IPS-NIHi7 (cell line): Measurements from ENCODE around the gene SPATA25.
"Not testable (repeated sequence)": the region's sequence is repeated elsewhere in the genome, so short reads cannot be mapped to it uniquely, and the experiment has no call there.

ENCODE experiments used
- DNase-seq: peaks from one replicate; pipeline ENCODE4 v3.0.0; 2012; ENCODE audit warnings: mixed read lengths; ENCODE audit errors: extremely low spot score

SPATA25 gene

DNA sequence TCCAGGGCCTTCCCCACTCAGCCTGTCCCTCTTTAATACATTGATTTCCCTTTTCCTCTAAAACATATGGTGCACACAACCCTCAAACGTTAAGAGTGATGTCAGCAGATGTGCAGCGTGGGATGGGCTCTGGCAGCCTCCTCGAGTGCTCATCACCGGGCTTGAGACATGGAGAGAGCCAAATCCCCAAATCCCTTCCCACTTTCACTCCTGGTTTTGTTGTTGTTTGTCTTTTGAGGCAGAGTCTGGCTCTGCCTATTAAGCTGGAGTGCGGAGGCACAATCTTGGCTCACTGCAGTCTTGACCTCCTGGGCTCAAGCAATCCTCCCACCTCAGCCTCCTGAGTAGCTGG, 30.3 kb upstream of the SPATA25 start:
- no peak for DNase-seq

DNA sequence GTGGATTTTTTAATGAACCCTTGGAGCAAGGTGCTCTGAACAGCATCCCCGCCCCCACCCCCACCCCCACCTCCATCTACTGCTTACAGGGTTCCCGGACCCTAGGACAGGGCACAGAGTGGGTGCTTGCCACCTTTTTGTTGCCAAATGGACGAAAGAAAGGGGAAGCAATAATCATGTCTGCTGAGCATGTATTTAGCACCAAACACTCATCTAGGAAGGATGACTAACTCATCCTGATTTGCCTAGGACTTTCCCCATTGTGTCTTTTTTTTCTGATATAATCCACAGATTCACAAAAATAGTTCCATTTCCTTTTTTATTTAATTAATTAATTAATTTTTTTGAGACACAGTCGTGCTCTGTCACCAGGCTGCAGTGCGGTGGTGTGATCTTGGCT, 25.7 kb upstream of the SPATA25 start:
- DNase-seq: no peak

DNA sequence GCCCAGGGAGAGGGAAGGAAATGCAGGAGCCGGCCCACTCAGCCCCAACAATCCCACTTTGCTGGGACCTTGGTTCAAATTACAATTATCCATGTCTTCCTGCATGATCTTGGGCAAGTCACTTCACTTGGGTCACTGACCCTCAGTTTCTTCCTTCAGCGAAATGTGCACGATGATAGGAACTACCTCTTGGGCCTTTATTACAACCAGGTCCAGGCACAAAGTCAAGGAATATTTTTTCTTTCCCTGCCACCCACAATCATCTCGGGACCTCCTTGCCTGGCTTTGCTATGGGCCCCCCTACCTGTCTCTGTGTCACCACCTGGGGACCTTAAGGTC, 24.9 kb upstream of the SPATA25 start:
- DNase-seq: no peak

DNA sequence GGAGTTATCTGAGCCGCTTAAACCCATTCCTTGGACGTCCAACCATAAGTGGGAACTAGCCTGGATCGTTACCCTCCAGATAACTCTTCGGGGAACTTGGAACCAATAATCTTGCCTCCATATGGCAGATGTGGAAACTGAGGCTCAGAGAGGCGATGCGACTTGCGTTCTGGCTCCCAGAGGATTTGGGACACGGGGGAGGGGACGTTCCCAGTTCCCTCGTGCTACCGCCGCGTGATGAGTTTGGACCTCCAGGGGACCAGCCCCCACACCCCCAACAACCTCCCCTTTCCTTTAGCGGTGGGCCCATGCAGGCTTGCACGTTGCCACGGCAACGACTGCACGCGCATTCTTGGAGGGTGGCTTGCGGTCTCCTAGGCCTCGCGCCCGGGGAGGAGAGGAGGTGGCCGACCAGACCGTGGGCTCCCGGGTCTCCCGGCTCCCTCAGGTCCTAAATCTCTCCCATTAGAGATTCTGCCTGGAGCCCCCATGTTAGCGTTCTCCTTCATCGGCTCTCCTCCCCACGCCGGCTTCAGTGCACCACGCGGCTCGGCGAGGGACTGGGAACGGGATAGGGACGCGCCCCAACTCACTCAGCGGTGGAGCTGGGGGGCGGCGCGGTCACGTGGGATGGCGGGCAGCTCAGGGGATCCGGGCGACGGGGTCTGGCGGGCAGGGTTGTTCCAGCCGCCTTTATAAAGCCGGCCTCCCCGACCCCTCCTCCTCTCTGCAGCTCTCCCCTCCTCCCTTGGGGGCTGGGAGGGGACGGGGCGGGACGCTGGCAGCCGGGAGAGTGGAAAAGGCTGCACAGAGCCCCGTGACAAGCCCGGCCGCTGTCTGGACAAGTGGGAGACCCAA, 24.3 kb upstream of the SPATA25 start, which contains the start of gene PLTP:
Gene PLTP, minus strand, starts transcription at position 670 of the 858 bp plus-strand sequence. CDS start 703 bp downstream, outside the sequence.
- DNase-seq: peak; percentile 68

GRCh38 chr20:45910670-45911485, 23.5 kb upstream of the SPATA25 start:
- DNase-seq: peak; percentile 98

DNA sequence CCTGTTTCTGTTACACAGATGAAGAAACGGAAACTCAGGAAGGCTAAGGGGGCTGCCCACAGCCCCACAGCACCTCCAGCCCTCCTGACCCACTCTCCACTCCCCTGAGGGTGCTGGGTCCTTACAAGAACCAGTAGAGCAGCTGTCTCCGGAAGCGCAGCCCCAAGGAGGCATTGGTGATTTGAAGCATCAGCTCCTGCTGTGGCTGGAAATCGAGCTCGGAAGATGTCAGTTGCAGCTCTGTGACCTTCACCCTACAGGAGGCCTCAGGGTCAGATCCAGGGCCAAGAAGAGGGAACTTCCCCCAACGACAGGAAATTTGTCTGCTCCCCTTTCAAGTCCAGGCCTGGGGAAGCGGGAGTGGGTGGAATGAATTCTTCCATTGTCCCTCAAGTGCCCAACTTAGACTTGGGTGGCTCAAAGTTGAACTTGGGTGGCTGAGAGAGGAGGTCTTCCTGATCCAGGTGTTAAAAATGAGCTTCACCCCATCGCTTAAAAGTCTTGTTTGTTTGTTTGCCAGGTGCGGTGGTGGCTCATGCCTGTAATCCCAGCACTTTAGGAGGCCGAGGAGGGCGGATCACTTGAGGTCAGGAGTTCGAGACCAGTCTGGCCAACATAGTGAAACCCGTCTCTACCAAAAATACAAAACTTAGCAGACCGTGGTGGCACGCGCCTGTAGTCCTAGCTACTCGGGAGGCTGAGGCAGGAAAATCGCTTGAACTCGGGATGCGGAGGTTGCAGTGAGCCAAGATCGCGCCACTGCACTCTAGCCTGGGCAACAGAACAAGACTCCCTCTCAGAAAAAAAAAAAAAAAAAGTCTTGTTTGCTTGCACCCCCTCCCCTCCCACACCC, 22.6 kb upstream of the SPATA25 start:
- DNase-seq: no peak

GRCh38 chr20:45909336-45909808, 21.9 kb upstream of the SPATA25 start:
- no peak for DNase-seq

DNA sequence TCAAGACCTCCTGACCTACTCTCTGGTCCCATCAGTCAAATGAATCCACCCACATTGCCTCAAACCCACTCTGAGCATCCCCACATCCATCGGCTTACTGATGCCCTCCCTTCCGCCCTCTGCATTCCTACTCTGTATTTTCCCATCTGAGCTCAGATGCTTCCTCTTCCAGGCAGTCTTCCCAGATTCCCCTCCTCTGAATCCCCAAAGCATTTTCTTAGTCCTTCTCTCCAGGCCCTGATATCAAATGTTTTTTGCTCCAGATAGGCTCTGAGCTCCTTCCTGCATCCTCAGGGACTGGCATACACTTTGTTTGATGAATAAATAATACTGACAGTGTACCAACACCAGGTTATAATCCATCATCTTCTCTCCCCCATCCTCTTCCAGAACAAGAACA, 20.7 kb upstream of the SPATA25 start:
- DNase-seq: no peak

DNA sequence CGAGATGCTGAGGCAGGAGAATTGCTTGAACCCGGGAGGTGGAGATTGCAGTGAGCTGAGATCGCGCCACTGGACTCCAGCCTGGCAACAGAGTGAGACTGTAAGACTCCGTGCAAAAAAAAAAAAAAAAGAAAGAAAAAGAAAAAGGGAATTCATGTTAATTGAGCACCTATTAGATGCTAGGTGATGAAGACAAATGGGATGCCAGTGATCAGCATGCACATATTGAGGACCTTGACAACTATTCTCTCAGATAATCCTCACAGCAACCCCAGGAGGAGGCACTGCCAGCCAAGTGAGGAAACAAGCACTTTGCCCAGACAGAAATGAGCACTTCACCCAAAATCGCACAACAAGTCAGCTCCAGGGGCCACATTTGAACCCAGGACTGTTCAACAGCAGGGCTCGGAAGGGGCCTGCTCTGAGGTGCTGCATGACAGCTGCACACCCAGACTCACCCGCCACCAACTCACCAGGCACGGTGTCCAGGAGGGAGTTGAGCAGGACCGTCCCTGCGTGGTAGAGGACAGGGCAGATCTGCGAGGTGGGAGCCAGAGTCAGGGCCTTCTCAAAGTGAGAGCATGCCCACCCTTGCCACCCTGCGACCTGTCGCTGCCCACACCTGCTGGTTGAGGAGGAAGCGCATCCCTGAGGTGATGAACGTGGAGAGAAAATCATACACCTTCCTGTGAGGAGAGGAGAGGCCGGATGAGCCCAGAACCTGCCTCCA, 20.0 kb upstream of the SPATA25 start:
- no peak for DNase-seq

DNA sequence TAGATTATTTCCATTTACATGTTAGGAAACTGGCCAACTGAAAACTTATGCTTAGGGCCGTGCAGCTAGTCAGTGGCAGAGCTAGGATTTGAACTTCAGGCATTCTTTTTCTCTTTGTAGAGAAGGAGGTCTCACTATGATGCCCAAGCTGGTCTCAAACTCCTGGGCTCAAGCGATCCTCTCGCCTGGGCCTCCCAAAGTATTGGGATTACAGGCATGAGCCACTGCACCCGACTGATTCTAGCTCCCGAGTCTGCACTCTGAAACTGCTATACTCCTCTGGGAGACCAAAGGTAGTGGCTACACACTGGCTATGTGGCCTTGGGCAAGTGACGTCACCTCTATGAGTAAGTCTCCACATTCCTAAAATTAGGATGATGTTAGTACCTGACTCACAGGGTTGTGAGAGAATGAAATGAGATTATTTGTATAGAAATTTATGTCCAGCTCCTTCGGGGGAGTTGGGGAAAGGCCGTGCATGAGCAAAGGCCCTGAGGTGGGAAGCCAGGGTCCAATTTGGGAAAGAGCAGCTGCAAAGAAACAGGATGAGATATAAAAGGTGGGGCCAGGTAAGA, 18.2 kb upstream of the SPATA25 start:
- no peak for DNase-seq

DNA sequence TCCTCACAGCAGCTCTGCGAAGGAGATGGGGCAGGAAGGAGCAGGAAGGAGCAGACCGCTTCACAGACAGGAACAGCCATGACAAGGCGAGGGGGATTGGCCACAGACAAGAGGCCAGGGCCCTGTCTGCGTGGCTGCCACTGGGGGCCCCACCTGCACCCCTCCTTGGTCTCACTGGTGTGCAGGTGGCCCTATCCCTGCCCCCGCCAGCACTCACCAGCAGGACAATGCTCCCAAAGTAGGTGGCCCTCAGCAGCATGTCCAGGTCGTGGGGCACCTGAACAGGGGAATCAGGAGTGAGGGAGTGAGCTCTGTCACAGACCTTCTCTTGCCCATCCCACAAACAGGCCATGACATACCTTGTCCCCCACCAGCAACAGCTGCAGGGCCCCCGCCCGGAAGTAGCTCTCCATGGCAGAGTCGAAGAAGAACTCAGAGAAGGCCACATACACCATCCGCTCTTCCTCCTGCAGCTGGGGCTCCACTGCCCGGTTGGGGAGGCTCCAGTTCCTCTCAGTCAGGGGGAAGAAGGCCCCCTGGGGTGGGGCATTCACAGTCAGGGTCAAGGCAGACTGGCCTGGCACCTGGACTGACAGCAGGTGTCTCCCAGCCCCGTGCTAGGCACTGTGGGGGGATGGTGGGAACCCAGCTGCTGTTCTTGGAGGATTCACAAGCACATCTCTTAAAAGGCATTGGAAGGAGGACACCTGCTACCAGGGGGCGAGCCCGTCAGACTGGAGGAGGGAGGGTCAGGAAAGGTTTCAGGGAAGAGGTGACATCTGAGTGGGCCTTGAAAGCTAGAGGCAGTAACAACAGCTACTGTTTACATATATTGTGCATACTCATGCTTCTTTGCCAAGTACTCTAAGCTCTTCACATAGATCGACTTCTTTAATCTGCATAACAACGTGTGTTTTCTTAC, 17.4 kb upstream of the SPATA25 start:
- no peak for DNase-seq

DNA sequence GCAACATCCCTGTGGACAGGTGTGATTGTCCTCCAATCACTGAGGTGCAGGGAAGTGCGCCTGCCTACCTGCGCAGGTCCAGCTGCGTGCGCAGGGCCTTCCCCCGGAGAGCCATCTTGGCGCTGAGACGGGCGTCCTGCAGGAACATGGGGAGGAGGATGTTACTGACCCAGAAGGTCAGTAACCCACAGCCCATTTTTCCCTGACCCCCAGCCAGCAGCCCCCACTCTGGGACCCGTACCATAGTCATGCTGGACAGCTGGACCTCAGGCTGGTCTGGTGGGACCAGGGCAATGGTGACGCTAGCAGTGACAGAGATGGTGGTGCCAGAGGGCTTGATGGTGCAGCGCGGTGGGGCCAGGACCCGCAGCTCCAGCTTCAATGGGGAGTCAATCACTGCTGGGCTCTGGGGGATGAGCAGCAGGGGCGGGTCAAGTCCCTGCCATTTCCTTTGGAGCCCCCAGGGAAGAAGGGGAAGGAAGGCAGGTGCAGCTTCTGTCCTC, 14.8 kb upstream of the SPATA25 start:
- DNase-seq: no peak

GRCh38 chr20:45901332-45901731, 13.9 kb upstream of the SPATA25 start:
- not testable (repeated sequence) for DNase-seq

- DNase-seq: no peak
Measured at GRCh38 chr20:45899046-45899835, 11.8 kb upstream of the SPATA25 start.

- DNase-seq: no peak
Measured at GRCh38 chr20:45898285-45898684, 10.9 kb upstream of the SPATA25 start.

DNA sequence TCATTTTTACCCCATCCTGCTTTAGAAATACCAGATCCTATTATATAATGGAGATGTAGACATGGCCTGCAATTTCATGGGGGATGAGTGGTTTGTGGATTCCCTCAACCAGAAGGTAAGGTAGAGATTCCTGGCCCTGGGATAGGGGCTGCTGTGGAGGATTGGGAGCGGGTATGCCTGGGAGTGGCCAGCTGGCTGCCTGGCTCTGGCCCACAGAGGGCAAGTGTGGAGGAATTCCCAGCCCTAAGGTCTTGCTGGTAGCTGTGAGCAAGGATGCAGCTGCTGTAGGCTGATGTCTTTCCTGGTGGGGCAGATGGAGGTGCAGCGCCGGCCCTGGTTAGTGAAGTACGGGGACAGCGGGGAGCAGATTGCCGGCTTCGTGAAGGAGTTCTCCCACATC, 10.3 kb upstream of the SPATA25 start:
- DNase-seq: no peak

DNA sequence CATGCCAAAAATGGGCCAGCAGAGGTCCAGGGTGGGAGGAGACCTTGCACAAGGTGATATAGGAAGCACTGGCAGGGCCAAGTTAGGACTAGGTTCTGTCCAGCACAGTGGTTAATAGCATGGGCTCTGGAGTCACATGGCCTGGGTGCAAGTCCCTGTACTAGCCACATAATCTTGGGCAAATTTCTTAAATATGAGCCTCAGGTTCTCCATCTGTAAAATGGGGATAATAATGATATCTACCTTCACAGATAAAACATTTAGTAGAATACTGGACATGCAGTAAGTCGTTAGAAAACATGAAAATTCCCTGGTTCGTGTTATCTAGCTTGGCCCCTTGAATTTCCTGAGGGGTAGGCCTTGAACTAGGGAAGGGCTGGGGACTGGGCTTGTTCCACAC, 9.9 kb upstream of the SPATA25 start:
- no peak for DNase-seq

DNA sequence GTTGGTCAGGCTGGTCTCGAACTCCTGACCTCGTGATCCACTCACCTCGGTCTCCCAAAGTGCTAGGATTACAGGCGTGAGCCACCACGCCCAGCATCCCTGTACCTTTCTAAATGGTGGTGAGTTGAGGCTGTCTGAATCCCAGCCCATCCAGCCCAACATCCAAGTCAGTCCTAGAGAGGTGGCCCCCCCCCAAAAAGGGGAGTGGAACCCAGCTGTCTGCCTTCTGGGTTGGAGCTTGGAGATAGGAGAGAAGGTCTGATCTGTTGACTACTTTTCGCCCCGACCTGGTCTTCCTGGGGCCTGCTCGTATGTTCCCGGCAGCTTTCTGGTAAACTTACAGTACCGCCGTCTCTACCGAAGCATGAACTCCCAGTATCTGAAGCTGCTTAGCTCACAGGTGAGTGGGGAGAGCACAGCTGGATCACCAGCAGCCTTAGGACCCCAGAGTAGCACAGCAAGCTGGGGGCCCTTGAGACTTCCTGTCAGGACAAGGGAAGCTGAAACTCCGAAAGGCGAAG, 9.3 kb upstream of the SPATA25 start:
- no peak for DNase-seq

- DNase-seq: no peak
Measured at GRCh38 chr20:45894797-45895196, 7.4 kb upstream of the SPATA25 start.
